Measurements from ENCODE around the gene LBX2. TPM values are rescaled to one million over a fixed set of nuclear protein-coding genes. Genes with fewer than 3 reads are reported as not detected.
A peak's percentile ranks its signal among the peaks of the same experiment; 100 is the strongest.
"Not testable (repeated sequence)": the region's sequence is repeated elsewhere in the genome, so short reads cannot be mapped to it uniquely, and the experiment has no call there.

Gene LBX2
- total and polyA plus RNA-seq, 2 experiments from 2014 or later: 0.24 to 0.57 TPM

GRCh38 chr2:74470742-74471141, 28.7 kb downstream of the LBX2 start:
- H3K27me3 ChIP-seq (ENCODE audit: insufficient read depth); H3K36me3 ChIP-seq (ENCODE audit: insufficient read depth); H4K20me1 ChIP-seq (replicated peaks; ENCODE audit: insufficient read depth); H2AFZ ChIP-seq; ATAC-seq; H3K9me3 Mint-ChIP-seq; H3K9me2 ChIP-seq (ENCODE audit: insufficient read depth); H3K27ac Mint-ChIP-seq; H3K4me3 ChIP-seq; H3K4me1 ChIP-seq (ENCODE audit: insufficient read depth); DNase-seq (ENCODE audit: low spot score); H3K4me1 Mint-ChIP-seq; H3K79me2 ChIP-seq (replicated peaks; ENCODE audit: insufficient read depth); H3K27ac ChIP-seq (ENCODE audit: low read depth); H3K4me2 ChIP-seq: not testable (repeated sequence)
- peaks cover 15% of the 10 kb centered on the region for H3K27me3 Mint-ChIP-seq (ENCODE audit: insufficient read depth, low read depth, poor library complexity)
- H3K4me3 Mint-ChIP-seq: peak overlapping the region; percentile 55; the same call in 2 of the 3 replicates
- H3K36me3 Mint-ChIP-seq (ENCODE audit: low read depth): peaks cover 17% of the 10 kb centered on the region
- H3F3A ChIP-seq (replicated peaks; ENCODE audit: low read depth): peaks cover 13% of the 10 kb centered on the region

- Histone ChIP-seq H3K36me3 (ENCODE audit: insufficient read depth) (no peaks in the 10 kb centered on the region; the same call in 1 of the 2 replicates), H3K4me2 (peak overlapping the region; percentile 93), H2AFZ (peak overlapping the region; percentile 47), H3F3A (replicated peaks; ENCODE audit: low read depth) (peaks cover 12% of the 10 kb centered on the region; the same call in 1 of the 2 replicates), H3K27me3 (ENCODE audit: insufficient read depth) (no peaks in the 10 kb centered on the region), H3K9me2 (ENCODE audit: insufficient read depth) (no peaks in the 10 kb centered on the region), H3K27ac (ENCODE audit: low read depth) (no peak overlapping the region), H3K4me1 (ENCODE audit: insufficient read depth) (no peaks in the 10 kb centered on the region; the same call in 1 of the 2 replicates), H3K4me3 (peak overlapping the region; percentile 90), H3K79me2 (replicated peaks; ENCODE audit: insufficient read depth) (peaks cover 10% of the 10 kb centered on the region), H4K20me1 (replicated peaks; ENCODE audit: insufficient read depth) (peaks cover 4% of the 10 kb centered on the region; the same call in 1 of the 2 replicates)
- Mint-ChIP-seq H3K4me3 (peak overlapping the region; percentile 99), H3K9me3 (peaks cover 2% of the 10 kb centered on the region; the same call in 1 of the 3 replicates), H3K36me3 (ENCODE audit: low read depth) (peaks cover 17% of the 10 kb centered on the region), H3K27ac (peak overlapping the region; percentile 80; the same call in 1 of the 2 replicates), H3K4me1 (peaks cover 14% of the 10 kb centered on the region), H3K27me3 (ENCODE audit: insufficient read depth, low read depth, poor library complexity) (peaks cover 11% of the 10 kb centered on the region)
- ATAC-seq: peak; percentile 3; the same call in 2 of the 3 replicates
- no peak for TF ChIP-seq ZNF114 (CRISPR knock-in tag; IDR thresholded peaks at IDR 0.05)
- no peak for TF ChIP-seq EZH2phosphoT487 (IDR thresholded peaks at IDR 0.05; ENCODE audit: unreplicated experiment)
- DNase-seq (ENCODE audit: low spot score): no peak
These were observed 35.0 kb downstream of the LBX2 start for GRCh38 chr2:74464406-74464805.

- H3K4me1 Mint-ChIP-seq: peaks cover 16% of the 10 kb centered on the region
- Histone ChIP-seq H2AFZ (no peak overlapping the region), H3K79me2 (replicated peaks; ENCODE audit: insufficient read depth) (peaks cover 15% of the 10 kb centered on the region), H3K4me2 (no peak overlapping the region), H3K27me3 (ENCODE audit: insufficient read depth) (no peaks in the 10 kb centered on the region), H3K4me1 (ENCODE audit: insufficient read depth) (no peaks in the 10 kb centered on the region; the same call in 1 of the 2 replicates), H3F3A (replicated peaks; ENCODE audit: low read depth) (peaks cover 12% of the 10 kb centered on the region; the same call in 1 of the 2 replicates), H3K4me3 (no peak overlapping the region), H4K20me1 (replicated peaks; ENCODE audit: insufficient read depth) (peaks cover 4% of the 10 kb centered on the region; the same call in 1 of the 2 replicates), H3K27ac (ENCODE audit: low read depth) (no peak overlapping the region), H3K9me2 (ENCODE audit: insufficient read depth) (no peaks in the 10 kb centered on the region), H3K36me3 (ENCODE audit: insufficient read depth) (no peaks in the 10 kb centered on the region; the same call in 1 of the 2 replicates)
- DNase-seq (ENCODE audit: low spot score) (no peak), ATAC-seq (no peak)
- H3K36me3 Mint-ChIP-seq (ENCODE audit: low read depth): peaks cover 17% of the 10 kb centered on the region
- TF ChIP-seq REST (IDR thresholded peaks at IDR 0.05; ENCODE audit: unreplicated experiment): no peak
- TF ChIP-seq ZNF114 (CRISPR knock-in tag; IDR thresholded peaks at IDR 0.05): no peak
- TF ChIP-seq EZH2 (IDR thresholded peaks at IDR 0.05; ENCODE audit: low read depth, unreplicated experiment): no peak
- H3K27ac Mint-ChIP-seq: no peak overlapping the region
- peak overlapping the region; percentile 40; the same call in 1 of the 3 replicates for H3K4me3 Mint-ChIP-seq
- peaks cover 21% of the 10 kb centered on the region for H3K27me3 Mint-ChIP-seq (ENCODE audit: insufficient read depth, low read depth, poor library complexity)
- H3K9me3 Mint-ChIP-seq: peaks cover 2% of the 10 kb centered on the region; the same call in 2 of the 3 replicates
These were observed 36.7 kb downstream of the LBX2 start for GRCh38 chr2:74462786-74463105.
